SK-N-SH (cell line): Measurements from ENCODE around the gene SERP2. TPM values are rescaled to one million over a fixed set of nuclear protein-coding genes. Genes with fewer than 3 reads are reported as not detected.

ENCODE experiments used
- CTCF ChIA-PET: fragments of 300-600, 350-600 bp; formaldehyde crosslinking; extraction: SDS; loops from one replicate; lab custom pipeline; 2021; lab: Yijun Ruan, JAX
- POLR2A ChIA-PET: fragments of 350-600 bp; sonication (Branson Sonifier 250); formaldehyde crosslinking; extraction: SDS; loops from one replicate; lab custom pipeline; 2020; ENCODE audit warnings: antibody characterized with exemption, inconsistent platforms; lab: Yijun Ruan, JAX
- DNase-seq: peaks from one replicate; pipeline ENCODE4 v3.0.0; 2012
- H2AFZ ChIP-seq: fragments of 200-600 bp; sonication (generic); 2 replicates; pipeline ENCODE4 v1.8.1; 2016; ENCODE audit warnings: antibody characterized with exemption, mild to moderate bottlenecking, low read depth
- H3F3A ChIP-seq: fragments of 200-600 bp; sonication (generic); replicated peaks from 2 replicates; pipeline ENCODE3; 2016; ENCODE audit warnings: antibody characterized with exemption, mild to moderate bottlenecking; ENCODE audit not compliant: insufficient read depth
- H3K27ac ChIP-seq, 2 experiments: fragments of 200-500 bp in 1 of 2; fragments of 200-600 bp in 1 of 2; sonication (Bioruptor generic) in 1 of 2; sonication (generic), shearing (Covaris generic) in 1 of 2; 2 replicates each; pipeline versions ENCODE4 v1.5.1 to v1.6.1; 2014 to 2016; ENCODE audit warnings: low read depth in 2 of 2, inconsistent platforms in 1 of 2, low read length in 1 of 2, mild to moderate bottlenecking in 1 of 2, mixed read lengths in 1 of 2
- H3K27me3 ChIP-seq: fragments of 200-600 bp; sonication (generic), shearing (Covaris generic); 2 replicates; pipeline ENCODE4 v1.6.1; 2016; ENCODE audit warnings: mixed run types; ENCODE audit not compliant: insufficient read depth
- H3K36me3 ChIP-seq, 2 experiments: fragments of 200-500 bp in 1 of 2; fragments of 200-600 bp in 1 of 2; sonication (Bioruptor generic) in 1 of 2; sonication (generic) in 1 of 2; replicated peaks in 1 of 2; 2 replicates each; pipeline versions ENCODE3 to v1.5.1; 2014 to 2016; ENCODE audit warnings: low read length in 1 of 2, mild to moderate bottlenecking in 1 of 2; ENCODE audit not compliant: insufficient read depth in 2 of 2, control insufficient read depth in 1 of 2
- H3K4me1 ChIP-seq, 2 experiments: fragments of 200-500 bp in 1 of 2; fragments of 200-600 bp in 1 of 2; sonication (Bioruptor generic) in 1 of 2; sonication (generic), shearing (Covaris generic) in 1 of 2; 2 replicates each; pipeline versions ENCODE4 v1.5.1 to v1.6.1; 2014 to 2016; ENCODE audit warnings: low read depth in 1 of 2, low read length in 1 of 2, mixed run types in 1 of 2; ENCODE audit not compliant: insufficient read depth in 2 of 2, control insufficient read depth in 1 of 2
- H3K4me2 ChIP-seq: fragments of 200-600 bp; sonication (generic), shearing (Covaris generic); 2 replicates; pipeline ENCODE4 v1.6.1; 2017; ENCODE audit warnings: mixed run types
- H3K4me3 ChIP-seq, 2 experiments: fragments of 200-500 bp in 1 of 2; fragments of 200-600 bp in 1 of 2; sonication (Bioruptor generic) in 1 of 2; sonication (generic), shearing (Covaris generic) in 1 of 2; 2 replicates each; pipeline versions ENCODE4 v1.5.1 to v1.8.1; 2014 to 2016; ENCODE audit warnings: low read depth in 2 of 2, inconsistent platforms in 1 of 2, low read length in 1 of 2, mild to moderate bottlenecking in 1 of 2, mixed read lengths in 1 of 2, moderate library complexity in 1 of 2
- H3K79me2 ChIP-seq: fragments of 200-600 bp; sonication (generic); 2 replicates; pipeline ENCODE4 v1.8.1; 2017; ENCODE audit warnings: mild to moderate bottlenecking; ENCODE audit not compliant: insufficient read depth
- H3K9ac ChIP-seq: fragments of 200-600 bp; sonication (generic); 2 replicates; pipeline ENCODE4 v1.6.1; 2017; ENCODE audit warnings: mixed run types
- H3K9me2 ChIP-seq: fragments of 200-600 bp; sonication (generic); 2 replicates; pipeline ENCODE4 v1.6.1; 2017; ENCODE audit warnings: mixed run types
- H3K9me3 ChIP-seq: fragments of 200-600 bp; sonication (generic); 2 replicates; pipeline ENCODE4 v1.6.1; 2017; ENCODE audit warnings: mixed run types, mild to moderate bottlenecking, moderate library complexity
- H4K20me1 ChIP-seq: fragments of 200-600 bp; sonication (generic); 2 replicates; pipeline ENCODE4 v1.6.1; 2017; ENCODE audit warnings: mild to moderate bottlenecking, mixed run types; ENCODE audit not compliant: insufficient read depth
- EZH2phosphoT487 ChIP-seq: fragments of 200-600 bp; sonication (generic); IDR thresholded peaks from 2 replicates; pipeline ENCODE4 v1.6.1; 2017; ENCODE audit warnings: low read depth, mixed run types, mild to moderate bottlenecking, antibody characterized with exemption, moderate library complexity, borderline replicate concordance
- FOXM1 ChIP-seq: IDR thresholded peaks from 2 replicates; pipeline ENCODE4 v1.4.0; 2012; ENCODE audit warnings: low read depth, mild to moderate bottlenecking
- GABPA ChIP-seq: IDR thresholded peaks from 2 replicates; pipeline ENCODE4 v1.4.0; 2012; ENCODE audit warnings: low read depth, mild to moderate bottlenecking
- JUND ChIP-seq: IDR thresholded peaks from 2 replicates; pipeline ENCODE4 v1.4.0; 2012
- MXI1 ChIP-seq: IDR thresholded peaks from 2 replicates; pipeline ENCODE4 v1.6.1; 2012; ENCODE audit warnings: mild to moderate bottlenecking, low read depth, low read length, improper control_type of control experiment
- NRF1 ChIP-seq: IDR thresholded peaks from 2 replicates; pipeline ENCODE4 v1.6.1; 2012; ENCODE audit warnings: low read depth, mild to moderate bottlenecking, low read length
- RAD21 ChIP-seq: IDR thresholded peaks from 2 replicates; pipeline ENCODE4 v1.6.1; 2012; ENCODE audit warnings: mild to moderate bottlenecking, low read length
- RCOR1 ChIP-seq: fragments of 150-350 bp; IDR thresholded peaks from 2 replicates; pipeline ENCODE4 v1.6.1; 2017; ENCODE audit warnings: antibody characterized with exemption, low read length
- SMC3 ChIP-seq: IDR thresholded peaks from 2 replicates; pipeline ENCODE4 v1.6.1; 2012; ENCODE audit warnings: low read depth, low read length, improper control_type of control experiment
- TEAD4 ChIP-seq: IDR thresholded peaks from 2 replicates; pipeline ENCODE4 v1.4.0; 2012; ENCODE audit warnings: mild to moderate bottlenecking, borderline replicate concordance; ENCODE audit not compliant: insufficient read depth
- WGBS: methylation state at CpG from one replicate; pipeline ENCODE4 v1.1.6; 2017; ENCODE audit warnings: low lambda C conversion rate; 5-methylcytosine and 5-hydroxymethylcytosine counted together
- polyA plus RNA-seq, 3 experiments: library from polyadenylated mRNA; depleted of rRNA; stranded (reverse); fragments of >200 nt; gene quantifications; 2 replicates each; pipeline ENCODE4 v1.2.3, GENCODE V29; 2012
- TF ChIP-seq, protein P1 (sequence below): IDR thresholded peaks from 2 replicates; pipeline ENCODE4 v1.4.0; 2012; ENCODE audit warnings: low read depth, borderline replicate concordance
- TF ChIP-seq, protein P2 (sequence below): IDR thresholded peaks from 2 replicates; pipeline ENCODE4 v1.4.0; 2012; ENCODE audit warnings: low read depth
- TF ChIP-seq, protein P3 (sequence below): IDR thresholded peaks from 2 replicates; pipeline ENCODE4 v1.6.1; 2012; ENCODE audit warnings: mild to moderate bottlenecking, low read depth, low read length, moderate library complexity
- TF ChIP-seq, protein P4 (sequence below): IDR thresholded peaks from 2 replicates; pipeline ENCODE4 v1.4.0; 2012; ENCODE audit warnings: low read depth, borderline replicate concordance

SERP2 gene
- polyA plus RNA-seq, 1 of the 3 experiments (the other 2 are of a cell fraction), result 4.9 TPM

DNA sequence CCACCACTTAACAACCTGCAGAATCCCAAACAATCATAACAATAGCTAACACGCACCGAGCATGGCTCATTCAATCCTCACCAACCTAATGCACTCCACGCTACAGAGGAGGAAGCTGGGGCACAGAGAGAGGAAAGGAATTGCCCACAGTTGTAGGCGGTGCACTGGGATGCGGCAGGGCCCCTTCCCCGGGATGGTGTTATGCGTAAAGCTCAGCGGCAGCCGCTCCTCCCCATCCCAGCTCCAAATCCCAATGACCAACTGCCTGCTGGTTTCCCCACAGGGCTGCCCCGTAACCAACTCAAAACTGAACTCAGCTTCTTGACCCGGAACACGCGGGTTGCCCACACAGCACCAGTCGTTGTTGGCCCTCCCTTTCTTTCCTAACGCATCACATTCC lies 42.2 kb downstream of the SERP2 start:
- no peak overlapping the region for H3K27ac ChIP-seq
- no peak overlapping the region for H3K4me3 ChIP-seq
- WGBS, result 97% methylated on average over 15 of the region's 15 CpGs
- no peaks in the 10 kb centered on the region for H3K4me1 ChIP-seq
- no peak overlapping the region for H3K9ac ChIP-seq
- no peaks in the 10 kb centered on the region for H3K36me3 ChIP-seq
- CTCF ChIA-PET, result interaction anchor here (1.1 kb wide), 1 partner anchor 13 kb away, joined by 5 read pairs; no protein-coding TSS in a partner anchor
- no peaks in the 10 kb centered on the region for H3K9me2 ChIP-seq
- no peaks in the 10 kb centered on the region for H3F3A ChIP-seq
- H3K9me3 ChIP-seq, result no peaks in the 10 kb centered on the region
- no peaks in the 10 kb centered on the region for H3K27me3 ChIP-seq
- POLR2A ChIA-PET, result no interaction called here
- H2AFZ ChIP-seq, result no peak overlapping the region
- TF ChIP-seq TEAD4 (no peak), FOXM1 (no peak), GABPA (no peak), NRF1 (no peak), EZH2phosphoT487 (no peak), MXI1 (no peak), JUND (no peak), SMC3 (no peak), RCOR1 (no peak), RAD21 (no peak)
- TF ChIP-seq, protein P1, sequence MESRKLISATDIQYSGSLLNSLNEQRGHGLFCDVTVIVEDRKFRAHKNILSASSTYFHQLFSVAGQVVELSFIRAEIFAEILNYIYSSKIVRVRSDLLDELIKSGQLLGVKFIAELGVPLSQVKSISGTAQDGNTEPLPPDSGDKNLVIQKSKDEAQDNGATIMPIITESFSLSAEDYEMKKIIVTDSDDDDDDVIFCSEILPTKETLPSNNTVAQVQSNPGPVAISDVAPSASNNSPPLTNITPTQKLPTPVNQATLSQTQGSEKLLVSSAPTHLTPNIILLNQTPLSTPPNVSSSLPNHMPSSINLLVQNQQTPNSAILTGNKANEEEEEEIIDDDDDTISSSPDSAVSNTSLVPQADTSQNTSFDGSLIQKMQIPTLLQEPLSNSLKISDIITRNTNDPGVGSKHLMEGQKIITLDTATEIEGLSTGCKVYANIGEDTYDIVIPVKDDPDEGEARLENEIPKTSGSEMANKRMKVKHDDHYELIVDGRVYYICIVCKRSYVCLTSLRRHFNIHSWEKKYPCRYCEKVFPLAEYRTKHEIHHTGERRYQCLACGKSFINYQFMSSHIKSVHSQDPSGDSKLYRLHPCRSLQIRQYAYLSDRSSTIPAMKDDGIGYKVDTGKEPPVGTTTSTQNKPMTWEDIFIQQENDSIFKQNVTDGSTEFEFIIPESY, result no peak
- TF ChIP-seq, protein P2, sequence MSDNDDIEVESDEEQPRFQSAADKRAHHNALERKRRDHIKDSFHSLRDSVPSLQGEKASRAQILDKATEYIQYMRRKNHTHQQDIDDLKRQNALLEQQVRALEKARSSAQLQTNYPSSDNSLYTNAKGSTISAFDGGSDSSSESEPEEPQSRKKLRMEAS, result no peak
- TF ChIP-seq, protein P3, sequence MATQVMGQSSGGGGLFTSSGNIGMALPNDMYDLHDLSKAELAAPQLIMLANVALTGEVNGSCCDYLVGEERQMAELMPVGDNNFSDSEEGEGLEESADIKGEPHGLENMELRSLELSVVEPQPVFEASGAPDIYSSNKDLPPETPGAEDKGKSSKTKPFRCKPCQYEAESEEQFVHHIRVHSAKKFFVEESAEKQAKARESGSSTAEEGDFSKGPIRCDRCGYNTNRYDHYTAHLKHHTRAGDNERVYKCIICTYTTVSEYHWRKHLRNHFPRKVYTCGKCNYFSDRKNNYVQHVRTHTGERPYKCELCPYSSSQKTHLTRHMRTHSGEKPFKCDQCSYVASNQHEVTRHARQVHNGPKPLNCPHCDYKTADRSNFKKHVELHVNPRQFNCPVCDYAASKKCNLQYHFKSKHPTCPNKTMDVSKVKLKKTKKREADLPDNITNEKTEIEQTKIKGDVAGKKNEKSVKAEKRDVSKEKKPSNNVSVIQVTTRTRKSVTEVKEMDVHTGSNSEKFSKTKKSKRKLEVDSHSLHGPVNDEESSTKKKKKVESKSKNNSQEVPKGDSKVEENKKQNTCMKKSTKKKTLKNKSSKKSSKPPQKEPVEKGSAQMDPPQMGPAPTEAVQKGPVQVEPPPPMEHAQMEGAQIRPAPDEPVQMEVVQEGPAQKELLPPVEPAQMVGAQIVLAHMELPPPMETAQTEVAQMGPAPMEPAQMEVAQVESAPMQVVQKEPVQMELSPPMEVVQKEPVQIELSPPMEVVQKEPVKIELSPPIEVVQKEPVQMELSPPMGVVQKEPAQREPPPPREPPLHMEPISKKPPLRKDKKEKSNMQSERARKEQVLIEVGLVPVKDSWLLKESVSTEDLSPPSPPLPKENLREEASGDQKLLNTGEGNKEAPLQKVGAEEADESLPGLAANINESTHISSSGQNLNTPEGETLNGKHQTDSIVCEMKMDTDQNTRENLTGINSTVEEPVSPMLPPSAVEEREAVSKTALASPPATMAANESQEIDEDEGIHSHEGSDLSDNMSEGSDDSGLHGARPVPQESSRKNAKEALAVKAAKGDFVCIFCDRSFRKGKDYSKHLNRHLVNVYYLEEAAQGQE, result no peak
- TF ChIP-seq, protein P4, sequence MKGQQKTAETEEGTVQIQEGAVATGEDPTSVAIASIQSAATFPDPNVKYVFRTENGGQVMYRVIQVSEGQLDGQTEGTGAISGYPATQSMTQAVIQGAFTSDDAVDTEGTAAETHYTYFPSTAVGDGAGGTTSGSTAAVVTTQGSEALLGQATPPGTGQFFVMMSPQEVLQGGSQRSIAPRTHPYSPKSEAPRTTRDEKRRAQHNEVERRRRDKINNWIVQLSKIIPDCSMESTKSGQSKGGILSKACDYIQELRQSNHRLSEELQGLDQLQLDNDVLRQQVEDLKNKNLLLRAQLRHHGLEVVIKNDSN, result no peak
- no peaks in the 10 kb centered on the region for H3K79me2 ChIP-seq
- DNase-seq, result no peak
- H3K4me2 ChIP-seq, result no peak overlapping the region
- no peaks in the 10 kb centered on the region for H4K20me1 ChIP-seq
